ENCODE data around the gene FARSA.
"Not testable (repeated sequence)": the region's sequence is repeated elsewhere in the genome, so short reads cannot be mapped to it uniquely, and the experiment has no call there.

FARSA gene

DNA sequence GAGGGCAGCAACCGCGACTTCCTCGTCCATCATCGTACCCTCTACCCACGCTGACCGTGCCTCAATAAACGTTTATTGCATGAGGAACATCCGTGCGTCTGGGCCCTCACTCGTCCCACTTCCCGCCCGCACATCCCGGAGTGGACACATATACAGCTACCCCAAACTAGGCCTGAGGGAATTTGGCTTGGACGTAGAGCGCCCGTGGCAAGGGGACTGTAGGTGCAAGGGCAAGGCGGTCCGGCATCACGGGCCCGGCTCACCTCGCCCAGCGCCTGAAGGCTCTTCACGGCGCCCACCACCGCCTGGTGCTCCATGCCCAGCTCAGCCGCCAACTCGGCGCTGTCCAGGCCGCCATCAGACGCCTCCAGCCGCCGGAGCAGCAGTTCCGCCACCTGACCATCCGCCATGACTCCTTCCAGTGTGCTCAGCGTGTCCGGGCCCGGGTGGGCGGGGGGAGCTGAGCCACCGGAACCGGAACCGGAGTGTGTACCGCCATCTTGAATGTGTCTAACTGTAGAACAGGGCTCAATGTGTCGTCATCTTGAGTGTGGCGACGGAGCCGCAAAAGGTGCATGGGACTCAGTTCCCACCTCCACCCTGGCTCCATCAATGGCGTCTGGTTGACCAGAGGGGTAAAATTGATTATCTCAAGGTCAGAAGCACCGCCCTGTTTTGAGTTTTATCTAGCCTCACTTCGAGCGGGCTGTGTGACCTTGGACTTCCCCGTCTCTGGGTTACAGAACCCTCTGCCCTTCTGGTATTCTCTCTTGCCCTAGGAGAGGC, at the start of gene FARSA:
Gene FARSA, minus strand, starts transcription at position 425 of the 786 bp plus-strand sequence. Its CDS starts 15 bp downstream, at position 410.
- peak; percentile 91 to 92 for DNase-seq

DNA sequence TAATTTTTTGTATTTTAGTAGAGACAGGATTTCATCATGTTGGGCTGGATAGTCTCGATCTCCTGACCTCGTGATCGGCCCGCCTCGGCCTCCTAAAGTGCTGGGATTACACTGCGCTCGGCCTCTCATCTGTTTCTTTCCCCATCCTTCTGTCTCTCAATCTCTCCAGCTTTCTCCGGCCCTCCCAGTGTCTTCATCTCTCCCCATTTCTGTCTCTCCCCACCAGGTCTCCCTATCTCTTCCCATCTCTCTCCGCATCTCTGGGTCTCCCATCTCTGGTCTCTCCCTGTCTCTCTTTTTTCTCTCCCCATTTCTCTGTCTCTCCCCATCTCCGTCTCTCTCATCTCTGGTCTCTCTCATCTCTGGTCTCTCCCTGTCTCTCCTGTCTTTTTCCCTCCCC, 49.6 kb upstream of the FARSA start:
- no peak for DNase-seq

DNA sequence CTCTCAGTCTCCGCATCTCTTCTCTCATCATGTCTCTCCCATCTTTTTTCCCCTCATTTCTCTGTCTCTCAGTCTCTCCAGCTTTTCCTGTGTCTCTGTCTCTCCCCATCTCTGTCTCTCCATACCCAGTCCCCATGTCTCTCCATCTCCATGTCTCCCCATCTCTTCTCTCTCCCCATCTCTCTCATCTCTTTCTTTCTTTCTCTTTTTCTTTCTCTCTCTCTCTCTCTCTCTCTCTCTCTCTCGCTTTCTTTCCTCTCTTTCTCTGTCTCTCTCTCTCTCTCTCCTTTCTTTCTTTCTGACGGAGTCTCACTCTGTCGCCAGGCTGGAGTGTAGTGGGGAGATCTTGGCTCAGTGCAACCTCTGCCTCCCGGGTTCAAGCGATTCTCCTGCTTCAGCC, 49.1 kb upstream of the FARSA start:
- DNase-seq, result no peak

DNA sequence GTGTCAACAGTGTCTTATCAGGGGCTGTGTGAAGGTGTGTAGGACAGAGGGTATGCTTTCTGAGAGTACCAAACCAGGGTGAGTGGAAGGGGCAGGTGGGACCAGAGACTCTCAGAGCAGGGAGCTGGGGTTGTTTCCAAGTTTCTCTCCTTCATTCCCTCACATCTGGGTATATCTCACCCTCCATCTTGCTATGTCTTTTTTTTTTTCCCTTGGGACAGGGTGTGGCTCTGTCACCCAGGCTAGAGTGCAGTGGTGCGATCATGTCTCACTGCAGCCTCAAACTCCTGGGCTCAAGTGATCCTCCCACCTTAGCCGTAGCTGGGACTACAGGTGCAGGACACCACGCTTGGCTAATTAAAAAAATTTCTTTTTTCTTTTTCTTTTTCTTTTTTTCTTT, 46.5 kb upstream of the FARSA start:
- no peak for DNase-seq

DNA sequence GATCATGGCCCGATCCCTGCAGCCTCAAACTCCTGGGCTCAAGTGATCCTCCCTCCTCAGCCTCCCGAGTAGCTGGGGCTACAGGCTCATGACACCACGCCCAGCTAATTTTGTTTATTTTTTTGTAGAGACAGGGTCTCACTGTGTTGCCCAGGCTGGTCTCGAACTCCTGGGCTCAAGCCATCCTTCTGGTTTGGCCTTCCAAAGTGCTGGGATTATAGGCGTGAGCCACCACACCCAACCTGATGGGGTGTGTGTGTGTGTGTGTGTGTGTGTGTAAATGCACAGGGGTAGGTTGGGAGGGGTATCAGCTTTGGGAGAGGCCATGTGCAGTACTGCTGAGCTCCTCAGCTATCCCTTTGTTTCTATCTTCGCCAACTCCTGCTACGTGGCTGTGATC, 42.6 kb upstream of the FARSA start:
- not testable (repeated sequence) for DNase-seq

DNA sequence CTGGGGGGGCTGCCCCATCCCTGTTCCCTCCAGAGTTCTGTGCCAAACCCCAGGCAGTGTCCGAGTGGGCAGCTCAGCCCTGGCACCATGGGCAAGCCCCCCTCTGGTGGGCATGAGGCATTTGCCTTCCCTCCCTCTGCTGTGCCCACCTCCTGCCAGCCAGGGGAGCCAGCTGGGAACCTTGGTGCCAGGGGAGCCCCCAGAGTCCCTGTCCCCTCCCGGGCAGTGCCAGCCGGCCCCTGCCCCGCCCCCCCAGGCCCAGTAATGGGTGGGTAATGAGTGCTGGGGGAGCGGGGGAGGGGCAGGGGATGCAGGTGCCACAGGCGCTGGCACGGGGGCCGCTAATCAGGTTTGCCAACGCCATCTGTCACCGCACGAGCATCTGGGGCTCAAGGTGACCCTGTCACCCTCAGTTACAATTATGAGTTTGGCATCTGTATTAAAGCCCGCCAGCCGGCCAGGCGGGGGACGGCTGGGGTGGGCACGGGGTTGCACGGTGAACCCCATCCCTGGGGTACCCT, 41.8 kb upstream of the FARSA start:
- no peak for DNase-seq

DNA sequence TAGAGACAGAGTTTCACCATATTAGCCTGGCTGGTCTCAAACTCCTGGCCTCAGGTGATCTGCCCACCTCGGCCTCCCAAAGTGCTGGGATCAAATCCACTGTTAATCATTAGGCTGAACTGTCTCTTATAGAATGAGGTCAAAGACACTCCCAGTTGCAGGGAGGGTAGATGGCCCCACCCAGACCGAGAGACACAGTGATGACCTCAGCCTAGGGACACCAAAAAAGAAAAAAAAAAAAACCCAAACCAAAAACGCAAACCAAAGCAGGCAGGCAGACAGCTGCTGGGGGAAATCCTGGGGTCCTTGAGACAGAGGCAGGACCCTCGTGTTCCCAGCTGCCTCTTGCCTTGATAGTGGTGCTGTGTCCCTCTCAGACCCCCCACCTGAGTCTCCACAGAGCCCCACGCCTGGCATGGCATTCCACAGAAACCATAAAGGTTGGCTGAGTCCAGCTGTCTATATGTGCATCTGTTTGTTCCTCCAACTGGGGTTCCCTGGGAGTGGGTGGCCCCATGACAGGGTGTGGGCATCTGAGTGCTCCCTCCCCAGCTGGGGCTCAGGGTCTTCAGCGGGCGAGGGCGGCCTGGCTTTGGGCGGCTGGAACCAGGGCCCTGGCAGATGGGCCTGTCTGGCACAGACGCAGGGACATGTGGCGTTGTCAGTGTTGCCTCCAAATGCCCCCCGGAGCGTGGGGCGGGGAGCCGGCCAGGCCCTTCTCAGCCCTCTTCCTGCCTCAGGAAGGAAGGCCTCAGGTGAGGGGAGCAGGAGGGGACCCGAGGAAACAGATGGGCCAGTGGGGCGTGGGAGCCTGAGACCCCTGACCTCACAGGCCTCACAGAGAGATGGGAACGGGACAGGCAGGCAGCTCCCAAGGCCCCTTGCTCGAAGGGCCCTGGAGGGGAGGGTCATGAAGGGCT, 41.0 kb upstream of the FARSA start:
- DNase-seq, result no peak

DNA sequence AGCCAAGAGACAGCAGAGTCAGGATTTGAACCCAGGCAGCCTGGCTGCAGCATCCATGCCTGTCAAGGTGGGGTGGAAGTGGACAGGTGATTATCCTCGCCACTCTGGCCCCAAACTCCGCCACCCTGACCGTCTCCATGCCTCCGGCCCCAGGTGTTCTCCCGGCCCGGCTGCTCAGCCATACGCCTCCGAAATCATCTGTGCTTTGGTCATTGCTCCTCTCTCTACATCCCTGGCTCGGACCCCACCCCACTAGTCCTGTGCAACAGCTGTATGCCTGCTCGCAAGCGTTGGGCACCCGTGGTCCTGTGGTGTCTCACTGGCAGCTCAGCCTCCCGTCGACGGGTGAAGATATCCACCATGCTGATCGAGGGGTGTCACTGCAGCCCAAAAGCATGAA, 39.7 kb upstream of the FARSA start:
- no peak for DNase-seq

DNA sequence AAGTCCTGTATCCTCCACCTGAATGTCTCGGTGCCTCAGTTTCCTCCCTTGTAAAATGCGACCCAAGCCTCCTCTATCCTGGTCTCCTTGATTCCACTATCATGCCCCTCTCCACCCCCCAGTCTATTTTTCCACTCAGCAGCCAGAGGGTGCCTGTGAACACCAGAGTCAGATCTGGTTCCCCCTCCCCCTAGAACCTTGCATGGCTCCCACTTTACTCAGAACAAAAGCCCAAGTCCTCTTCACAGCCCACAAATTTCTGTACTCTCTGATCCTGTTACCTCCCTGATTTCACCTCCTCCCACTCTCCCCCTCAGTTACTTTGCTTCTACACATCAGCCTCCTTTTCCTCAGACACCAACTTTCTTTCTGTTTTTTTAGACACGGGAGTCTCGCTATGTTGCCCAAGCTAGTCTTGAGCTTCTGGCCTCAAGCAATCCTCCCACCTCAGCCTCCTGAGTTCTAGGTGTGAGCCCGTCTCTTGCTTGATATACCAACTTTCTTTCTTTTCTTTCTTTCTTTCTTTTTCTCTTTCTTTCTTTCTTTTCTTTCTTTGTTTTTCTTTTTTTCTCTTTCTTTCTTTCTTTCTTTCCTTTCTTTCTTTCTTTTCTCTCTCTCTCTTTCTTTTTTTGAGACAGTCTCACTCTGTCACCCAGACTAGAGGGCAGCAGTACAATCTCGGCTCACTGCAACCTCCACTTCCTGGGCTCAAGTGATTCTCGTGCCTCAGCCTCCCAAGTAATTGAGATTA, 36.7 kb upstream of the FARSA start:
- DNase-seq, result no peak

DNA sequence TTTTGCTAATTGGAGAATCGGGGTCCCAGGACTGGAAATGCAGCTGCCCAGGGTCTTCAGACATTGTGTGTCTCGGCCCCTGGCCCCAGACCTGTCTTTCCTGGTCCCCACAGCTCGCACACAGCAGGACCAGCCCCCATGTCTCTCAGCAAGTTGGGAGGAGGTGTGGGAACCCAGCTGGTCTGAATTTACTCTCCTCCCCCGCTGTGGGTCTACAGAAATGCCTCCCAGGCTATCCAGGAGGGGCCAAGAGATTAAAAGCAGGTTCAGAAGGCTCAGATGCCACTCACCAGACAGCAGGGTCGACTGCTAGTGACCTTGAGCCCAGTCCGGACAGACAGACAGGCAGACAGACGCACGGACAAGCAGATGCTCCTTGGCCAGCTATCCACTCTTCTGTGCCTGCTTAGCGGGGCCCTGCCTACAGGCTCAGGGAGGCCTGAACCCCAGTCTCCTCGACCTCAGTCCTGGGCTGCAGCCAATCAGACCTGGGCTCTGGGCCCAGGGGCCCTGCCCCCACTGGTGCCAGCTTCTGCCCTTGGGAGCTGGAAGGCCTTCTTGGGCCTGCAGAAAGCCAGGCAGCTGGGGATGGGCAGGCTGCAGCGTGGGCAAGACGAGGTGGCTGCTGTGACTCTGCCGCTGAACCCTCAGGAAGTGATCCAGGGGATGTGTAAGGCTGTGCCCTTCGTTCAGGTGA, 35.9 kb upstream of the FARSA start, which contains the start of gene DAND5:
Gene DAND5, plus strand, starts transcription at position 285 of the 697 bp plus-strand sequence. Its CDS starts 85 bp downstream, at position 370.
- DNase-seq, result no peak

DNA sequence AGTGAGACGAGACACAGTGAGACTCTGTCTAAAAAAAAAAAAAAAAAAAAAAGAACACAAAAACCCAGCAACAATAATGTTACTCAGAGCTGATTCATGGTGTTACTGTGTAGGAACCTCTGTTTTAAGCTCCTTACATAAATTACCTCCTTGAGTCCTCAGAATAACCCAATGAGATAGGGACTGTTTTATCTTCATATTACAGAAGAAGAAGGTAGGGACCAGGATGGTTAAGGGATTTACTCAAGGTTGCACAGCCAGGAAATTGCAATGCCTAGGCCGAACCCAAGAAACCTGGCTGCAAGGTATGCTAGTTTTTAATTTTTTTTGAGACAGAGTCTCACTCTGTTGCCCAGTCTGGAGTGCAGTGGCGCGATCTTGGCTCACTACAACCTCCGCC, 34.4 kb upstream of the FARSA start:
- no peak for DNase-seq

DNA sequence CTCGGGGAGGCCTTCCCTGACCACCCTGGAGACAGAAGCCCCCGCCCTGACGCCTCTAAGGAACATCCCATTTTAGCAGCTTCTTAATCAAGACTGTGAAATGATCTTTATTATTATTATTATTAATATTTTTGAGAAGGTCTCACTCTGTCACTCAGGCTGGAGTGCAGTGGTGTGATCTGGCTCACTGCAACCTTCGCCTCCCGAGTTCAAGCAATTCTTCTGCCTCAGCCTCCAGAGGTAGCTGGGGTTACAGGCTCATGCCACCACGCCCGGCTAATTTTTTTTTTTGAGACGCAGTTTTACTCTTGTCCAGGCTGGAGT, 32.3 kb upstream of the FARSA start:
- no peak for DNase-seq

DNA sequence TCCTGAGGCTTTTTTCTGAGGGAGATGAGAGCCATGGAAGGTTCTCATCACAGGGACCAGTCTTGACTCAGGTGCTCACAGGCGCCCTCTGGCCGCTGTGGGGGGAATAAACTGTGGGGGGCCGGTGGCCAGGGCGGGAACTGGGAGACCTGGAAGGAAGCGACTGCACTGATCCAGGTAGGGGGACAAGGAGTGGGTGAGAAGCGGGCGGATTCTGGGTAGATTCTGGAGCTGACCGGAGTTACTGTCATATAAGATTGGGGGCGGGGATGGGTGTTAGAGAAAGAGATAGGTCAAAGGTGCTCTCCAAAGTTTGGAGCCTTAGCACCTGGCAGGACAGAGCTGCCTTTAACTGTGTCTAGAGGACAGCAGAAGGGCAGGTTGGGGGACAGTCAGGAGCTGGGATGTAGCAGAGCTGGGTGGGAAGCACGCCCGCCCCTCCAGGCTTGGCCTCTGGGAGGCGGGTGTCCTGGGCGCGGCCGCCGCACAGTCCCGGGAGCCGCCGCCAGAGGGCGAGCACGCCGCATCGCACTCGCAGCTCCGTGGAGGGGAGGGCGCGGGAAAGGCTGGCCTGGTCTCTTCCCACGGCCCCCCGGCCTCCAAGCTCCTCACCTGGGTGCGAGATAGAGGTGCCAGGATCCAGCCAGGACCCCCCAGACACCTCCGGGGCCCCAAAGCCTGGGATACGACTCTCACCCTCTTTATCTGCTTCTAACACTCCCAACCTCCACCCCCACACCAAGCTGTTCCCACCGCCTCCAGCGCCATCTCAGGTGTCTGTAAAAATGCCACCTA, 31.7 kb upstream of the FARSA start:
- peak; percentile 92 to 94 for DNase-seq

DNA sequence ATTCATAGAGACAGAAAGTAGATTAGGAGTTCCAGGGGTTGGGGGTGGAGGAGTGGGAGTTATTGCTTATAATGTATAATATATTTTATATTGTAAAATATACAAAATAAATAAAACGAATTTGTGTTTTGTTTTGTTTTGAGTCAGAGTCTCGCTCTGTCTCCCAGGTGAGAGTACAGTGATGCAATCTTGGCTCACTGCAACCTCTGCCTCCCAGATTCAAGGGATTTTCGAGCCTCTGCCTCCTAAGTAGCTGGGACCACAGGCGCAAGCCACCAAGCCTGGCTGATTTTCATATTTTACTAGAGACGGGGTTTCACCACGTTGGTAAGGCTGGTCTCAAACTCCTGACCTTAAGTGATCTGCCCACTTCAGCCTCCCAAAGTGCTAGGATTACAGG, 26.0 kb upstream of the FARSA start:
- DNase-seq, result no peak

DNA sequence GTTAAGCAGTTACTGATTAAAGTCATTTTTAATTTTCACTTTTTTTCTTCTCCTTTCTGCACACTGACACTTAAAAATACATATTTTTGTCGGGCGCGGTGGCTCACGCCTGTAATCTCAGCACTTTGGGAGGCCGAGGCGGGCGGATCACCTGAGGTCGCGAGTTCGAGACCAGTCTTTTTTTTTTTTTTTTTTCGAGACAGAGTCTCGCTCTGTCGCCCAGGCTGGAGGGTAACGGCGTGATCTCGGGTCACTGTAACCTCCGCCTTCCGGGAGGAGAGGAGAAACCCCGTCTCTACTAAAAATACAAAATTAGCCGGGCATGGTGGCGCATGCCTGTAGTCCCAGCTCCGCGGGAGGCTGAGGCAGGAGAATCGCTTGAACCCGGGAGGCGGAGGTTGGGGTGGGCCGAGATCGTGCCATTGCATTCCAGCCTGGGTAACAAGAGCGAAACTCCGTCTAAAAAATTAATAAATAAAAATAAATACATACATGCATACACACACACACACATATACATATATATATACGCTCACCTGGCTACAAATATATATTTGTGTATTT, 24.0 kb upstream of the FARSA start:
- not testable (repeated sequence) for DNase-seq

DNA sequence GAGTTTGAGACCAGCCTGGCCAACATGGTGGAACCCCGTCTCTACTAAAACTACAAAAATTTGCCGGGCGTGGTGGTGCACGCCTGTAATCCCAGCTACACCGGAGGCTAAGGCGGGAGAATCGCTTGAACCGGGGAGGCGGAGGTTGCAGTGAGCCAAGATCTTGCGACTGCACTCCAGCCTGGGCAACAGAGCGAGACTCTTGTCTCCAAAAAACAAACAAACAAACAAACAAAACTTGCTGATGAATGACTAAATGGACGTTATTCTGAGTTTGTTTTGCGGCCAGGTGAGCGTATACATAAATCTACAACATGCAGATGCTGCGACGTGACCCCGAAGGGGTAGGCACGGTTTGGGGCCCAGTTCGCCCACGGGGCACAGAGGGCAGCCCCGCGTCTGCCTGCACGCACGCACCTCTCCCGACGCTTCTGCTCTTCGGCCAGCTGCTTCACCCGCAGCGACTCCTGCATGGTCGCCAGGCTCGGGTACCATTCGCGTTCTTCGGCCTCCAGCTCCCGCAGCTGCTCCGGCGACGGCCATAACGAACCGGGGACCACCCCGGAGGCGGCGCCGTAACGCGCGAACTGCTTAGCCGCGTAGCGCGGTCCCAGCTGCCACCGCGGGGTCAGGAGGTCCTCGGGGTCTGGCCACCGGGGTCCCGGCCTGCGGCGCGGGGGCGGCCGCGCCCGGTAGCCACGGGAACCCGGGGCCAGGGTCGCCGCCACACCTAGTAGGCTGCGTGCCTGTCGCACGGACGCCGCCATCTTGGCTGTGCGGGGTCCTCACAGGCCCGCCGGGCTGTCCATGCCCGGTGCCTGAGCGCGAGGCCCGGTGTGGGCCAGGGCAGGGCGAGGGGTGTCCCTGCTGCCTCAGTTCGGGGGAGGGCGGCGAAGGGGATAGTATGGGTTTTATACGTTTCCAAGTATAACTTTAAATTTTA, 23.2 kb upstream of the FARSA start, which contains the start of gene GADD45GIP1:
Gene GADD45GIP1, minus strand, starts transcription at position 778 of the 943 bp plus-strand sequence. Its CDS starts 11 bp downstream, at position 767.
- peak; percentile 87 to 89 for DNase-seq

DNA sequence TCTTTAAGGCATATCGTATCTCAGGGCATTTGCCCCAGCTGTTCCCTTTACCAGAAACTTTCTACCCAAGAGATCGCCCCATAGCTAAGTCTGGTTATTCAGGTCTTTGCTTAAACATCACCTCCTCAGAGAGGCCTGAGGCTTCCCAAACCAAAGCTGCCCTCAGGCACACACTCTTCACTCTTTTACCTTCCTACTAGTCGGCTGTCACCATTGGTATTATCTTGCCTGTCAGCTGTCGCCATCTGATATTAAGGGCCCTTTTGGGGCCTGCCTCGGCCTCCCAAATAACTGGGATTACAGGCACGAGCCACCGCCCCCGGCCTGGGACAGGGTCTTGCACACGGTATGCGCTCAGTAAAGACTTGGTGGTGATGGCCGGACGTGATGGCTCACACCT, 22.5 kb upstream of the FARSA start:
- no peak for DNase-seq

DNA sequence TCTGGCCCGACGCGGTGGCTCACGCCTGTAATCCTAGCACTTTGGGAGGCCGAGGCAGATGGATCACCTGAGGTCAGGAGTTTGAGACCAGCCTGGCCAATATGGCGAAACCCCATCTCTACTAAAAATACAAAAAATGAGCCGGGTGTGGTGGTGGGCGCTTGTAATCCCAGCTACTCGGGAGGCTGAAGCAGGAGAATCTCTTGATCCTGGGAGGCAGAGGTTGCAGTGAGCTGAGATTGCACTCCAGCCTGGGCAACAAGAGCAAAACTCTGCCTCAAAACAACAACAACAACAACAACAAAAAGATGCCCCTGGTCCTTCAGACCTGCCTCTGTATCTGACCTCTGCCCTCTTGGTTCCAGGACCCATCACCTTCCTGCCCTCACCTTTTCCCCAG, 22.1 kb upstream of the FARSA start:
- not testable (repeated sequence) for DNase-seq

DNA sequence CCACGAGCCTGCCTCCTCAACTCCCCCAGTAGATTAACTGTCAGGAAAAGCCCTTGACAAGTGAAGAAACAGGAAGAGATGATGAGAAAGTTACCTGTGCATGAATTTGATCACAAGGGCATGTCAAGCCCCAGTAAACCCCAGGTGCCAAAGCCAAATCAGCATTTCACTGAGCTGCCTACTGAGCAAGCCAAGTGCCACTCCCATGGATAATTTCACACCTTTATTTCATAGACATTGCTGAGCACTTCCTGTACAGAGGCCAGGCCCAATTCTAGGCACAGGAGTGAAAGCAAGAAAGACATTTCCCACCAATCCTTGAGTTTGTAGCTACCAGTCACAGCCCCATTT, 21.1 kb upstream of the FARSA start:
- DNase-seq, result no peak
